ENCODE data around the gene KDM2A.

Gene KDM2A

DNA sequence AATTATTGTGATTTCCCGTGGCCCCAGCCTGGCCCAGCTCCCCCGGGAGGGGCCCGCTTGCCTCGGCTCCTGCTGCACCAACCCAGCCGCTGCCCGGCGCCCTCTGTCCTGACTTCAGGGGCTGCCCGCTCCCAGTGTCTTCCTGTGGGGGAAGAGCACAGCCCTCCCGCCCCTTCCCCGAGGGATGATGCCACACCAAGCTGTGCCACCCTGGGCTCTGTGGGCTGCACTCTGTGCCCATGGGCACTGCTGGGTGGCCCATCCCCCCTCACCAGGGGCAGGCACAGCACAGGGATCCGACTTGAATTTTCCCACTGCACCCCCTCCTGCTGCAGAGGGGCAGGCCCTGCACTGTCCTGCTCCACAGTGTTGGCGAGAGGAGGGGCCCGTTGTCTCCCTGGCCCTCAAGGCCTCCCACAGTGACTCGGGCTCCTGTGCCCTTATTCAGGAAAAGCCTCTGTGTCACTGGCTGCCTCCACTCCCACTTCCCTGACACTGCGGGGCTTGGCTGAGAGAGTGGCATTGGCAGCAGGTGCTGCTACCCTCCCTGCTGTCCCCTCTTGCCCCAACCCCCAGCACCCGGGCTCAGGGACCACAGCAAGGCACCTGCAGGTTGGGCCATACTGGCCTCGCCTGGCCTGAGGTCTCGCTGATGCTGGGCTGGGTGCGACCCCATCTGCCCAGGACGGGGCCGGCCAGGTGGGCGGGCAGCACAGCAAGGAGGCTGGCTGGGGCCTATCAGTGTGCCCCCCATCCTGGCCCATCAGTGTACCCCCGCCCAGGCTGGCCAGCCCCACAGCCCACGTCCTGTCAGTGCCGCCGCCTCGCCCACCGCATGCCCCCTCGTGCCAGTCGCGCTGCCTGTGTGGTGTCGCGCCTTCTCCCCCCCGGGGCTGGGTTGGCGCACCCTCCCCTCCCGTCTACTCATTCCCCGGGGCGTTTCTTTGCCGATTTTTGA, 166.8 kb downstream of the KDM2A start:
- H3K27ac ChIP-seq, result peak overlapping the region; percentile 99
- TF ChIP-seq, protein P1, sequence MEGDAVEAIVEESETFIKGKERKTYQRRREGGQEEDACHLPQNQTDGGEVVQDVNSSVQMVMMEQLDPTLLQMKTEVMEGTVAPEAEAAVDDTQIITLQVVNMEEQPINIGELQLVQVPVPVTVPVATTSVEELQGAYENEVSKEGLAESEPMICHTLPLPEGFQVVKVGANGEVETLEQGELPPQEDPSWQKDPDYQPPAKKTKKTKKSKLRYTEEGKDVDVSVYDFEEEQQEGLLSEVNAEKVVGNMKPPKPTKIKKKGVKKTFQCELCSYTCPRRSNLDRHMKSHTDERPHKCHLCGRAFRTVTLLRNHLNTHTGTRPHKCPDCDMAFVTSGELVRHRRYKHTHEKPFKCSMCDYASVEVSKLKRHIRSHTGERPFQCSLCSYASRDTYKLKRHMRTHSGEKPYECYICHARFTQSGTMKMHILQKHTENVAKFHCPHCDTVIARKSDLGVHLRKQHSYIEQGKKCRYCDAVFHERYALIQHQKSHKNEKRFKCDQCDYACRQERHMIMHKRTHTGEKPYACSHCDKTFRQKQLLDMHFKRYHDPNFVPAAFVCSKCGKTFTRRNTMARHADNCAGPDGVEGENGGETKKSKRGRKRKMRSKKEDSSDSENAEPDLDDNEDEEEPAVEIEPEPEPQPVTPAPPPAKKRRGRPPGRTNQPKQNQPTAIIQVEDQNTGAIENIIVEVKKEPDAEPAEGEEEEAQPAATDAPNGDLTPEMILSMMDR (conservative IDR thresholded peaks at IDR 0.05), result no peak

- H3K27ac ChIP-seq, result peak overlapping the region; percentile 99
- TF ChIP-seq, protein P1 (conservative IDR thresholded peaks at IDR 0.05), result peak; percentile 36; the same call in 1 of the 2 replicates
Measured at GRCh38 chr11:67286621-67287333, 167.7 kb downstream of the KDM2A start.

DNA sequence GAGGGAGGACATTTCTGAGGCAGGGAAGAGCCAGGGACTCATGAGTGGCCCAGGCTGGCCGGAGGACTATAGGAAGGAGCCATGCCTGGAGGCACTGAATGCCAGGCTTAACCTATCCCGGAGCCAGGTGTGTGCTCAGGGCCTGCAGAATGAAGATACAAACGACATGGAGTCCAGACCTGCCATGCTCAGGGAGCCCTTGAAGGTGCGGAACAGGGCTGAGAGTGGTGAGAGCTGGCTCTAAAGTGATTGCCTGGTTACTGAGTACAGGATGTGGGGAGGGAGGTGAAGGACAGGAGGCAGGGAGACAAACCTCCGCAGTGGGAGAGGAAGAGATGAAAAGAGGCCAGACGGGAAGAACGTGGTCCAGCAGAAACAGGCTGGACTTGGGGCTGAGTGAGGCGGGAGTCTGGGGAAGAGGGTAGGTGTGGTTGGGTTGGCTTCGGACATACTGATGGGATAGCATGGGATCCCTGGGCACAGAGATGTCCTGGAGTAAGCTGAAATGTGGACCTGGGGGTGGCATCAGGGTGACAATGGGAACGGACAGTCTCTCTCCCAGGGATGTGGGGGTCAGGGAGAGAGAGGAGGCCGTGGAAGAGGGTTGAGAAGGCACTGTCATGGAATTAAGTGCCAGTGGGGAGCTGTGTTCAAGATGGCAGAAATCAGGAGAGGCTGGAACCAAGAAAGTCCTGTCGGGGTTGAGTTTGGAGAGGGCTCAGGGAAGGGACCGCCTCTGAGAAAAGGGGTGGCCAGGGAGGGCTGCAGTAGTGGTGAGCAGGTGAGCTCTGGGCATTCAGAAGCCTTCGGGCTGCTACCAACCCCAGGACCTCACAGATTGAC, 168.5 kb downstream of the KDM2A start:
- peak overlapping the region; percentile 99 for H3K27ac ChIP-seq
- TF ChIP-seq, protein P1 (conservative IDR thresholded peaks at IDR 0.05), result no peak

- peak overlapping the region; percentile 99 for H3K27ac ChIP-seq
- TF ChIP-seq, protein P1 (conservative IDR thresholded peaks at IDR 0.05), result no peak
Measured at GRCh38 chr11:67288198-67288451, 169.1 kb downstream of the KDM2A start.

DNA sequence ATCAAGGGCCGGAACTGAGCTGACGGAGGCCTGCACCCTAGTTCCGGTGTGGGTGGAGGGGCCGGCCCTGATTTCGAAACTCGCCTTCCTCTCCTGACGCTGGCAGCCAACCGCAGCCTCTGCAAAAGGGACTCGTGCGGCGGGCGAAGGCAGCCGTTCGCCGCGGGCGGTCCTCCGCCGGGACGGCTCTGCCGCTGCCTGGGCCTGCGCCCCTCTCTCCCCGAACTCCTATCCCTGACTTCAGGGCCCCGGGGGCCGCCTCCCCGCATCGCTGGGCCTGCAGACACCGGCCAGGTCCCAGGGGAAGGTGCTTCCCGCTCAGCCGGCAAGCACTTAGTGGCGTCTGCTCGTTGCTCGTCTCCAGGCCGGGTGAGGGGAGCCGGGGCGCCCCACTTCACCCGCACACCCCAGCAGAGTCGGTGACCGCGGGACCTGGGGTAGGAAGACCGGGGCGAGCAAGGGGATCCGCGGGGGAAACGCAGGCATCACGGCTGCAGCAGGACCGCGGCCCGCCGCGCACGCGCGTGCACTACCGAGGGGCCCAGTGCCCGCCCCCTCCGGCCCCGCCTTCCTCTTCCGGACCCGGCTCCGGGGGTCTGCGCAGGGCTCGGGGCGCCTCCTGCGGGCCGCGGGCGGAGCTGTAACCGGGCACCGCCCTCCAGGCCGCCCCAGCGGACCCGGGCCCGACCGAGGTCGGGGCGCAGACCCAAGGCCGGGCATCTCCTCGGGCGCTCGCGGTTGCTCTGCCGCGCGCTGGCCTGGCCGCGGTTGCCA, 169.6 kb downstream of the KDM2A start:
- TF ChIP-seq, protein P1 (conservative IDR thresholded peaks at IDR 0.05), result peak; percentile 72
- H3K27ac ChIP-seq, result peak overlapping the region; percentile 99

GRCh38 chr11:67289226-67289650, 170.2 kb downstream of the KDM2A start, which contains the start of gene ANKRD13D:
TSS of gene ANKRD13D (plus strand) at chr11:67289303. CDS start at chr11:67289461, 158 bp downstream.
- peak within 1 kb of the TSS; percentile 99 for H3K27ac ChIP-seq
- TF ChIP-seq, protein P1 (conservative IDR thresholded peaks at IDR 0.05), result peak; percentile 53
